GM21825 (cell line): ENCODE data around the gene UPK2.
A peak's percentile ranks its signal among the peaks of the same experiment; 100 is the strongest.

Source experiments
- ATAC-seq: cut with Tn5 transposase; IDR thresholded peaks from one replicate; pipeline ENCODE4 v1.9.1; 2021; ENCODE audit warnings: mild to moderate bottlenecking, moderate library complexity; ENCODE audit not compliant: unreplicated experiment

The UPK2 gene

DNA sequence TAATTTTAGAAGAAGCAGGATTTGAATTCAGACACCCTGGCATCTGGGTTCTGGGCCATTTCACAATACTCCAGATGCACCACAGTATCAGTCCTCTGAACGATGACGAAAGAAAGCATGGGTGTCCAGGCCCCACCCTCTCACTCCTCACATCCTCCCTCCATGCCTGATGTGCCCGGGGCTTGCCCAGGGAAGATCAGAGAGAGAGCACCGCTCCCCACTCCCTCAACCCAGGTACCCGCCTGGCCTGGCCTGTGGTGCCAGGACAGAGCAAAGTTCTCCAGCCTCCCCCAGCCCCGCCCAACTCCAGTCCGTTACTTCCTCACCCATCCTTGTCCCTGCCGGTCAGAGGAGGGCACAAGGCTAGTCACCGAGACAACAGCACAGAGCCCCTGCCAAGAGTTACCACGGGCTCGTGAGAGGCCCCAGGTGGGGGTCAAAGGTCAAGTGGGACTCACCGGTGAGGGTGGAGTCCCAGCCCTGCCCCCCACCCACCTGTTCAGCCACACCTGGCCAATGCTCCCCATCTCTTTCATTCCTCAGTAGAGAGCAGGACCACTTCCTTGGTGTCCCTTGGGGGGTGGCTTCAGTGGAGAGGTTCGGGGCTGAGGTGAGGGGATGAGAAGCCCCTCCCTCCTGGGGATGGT lies 38.5 kb upstream of the UPK2 start:
- ATAC-seq: no peak

GRCh38 chr11:118918128-118918685 lies 37.9 kb upstream of the UPK2 start:
- ATAC-seq: no peak

DNA sequence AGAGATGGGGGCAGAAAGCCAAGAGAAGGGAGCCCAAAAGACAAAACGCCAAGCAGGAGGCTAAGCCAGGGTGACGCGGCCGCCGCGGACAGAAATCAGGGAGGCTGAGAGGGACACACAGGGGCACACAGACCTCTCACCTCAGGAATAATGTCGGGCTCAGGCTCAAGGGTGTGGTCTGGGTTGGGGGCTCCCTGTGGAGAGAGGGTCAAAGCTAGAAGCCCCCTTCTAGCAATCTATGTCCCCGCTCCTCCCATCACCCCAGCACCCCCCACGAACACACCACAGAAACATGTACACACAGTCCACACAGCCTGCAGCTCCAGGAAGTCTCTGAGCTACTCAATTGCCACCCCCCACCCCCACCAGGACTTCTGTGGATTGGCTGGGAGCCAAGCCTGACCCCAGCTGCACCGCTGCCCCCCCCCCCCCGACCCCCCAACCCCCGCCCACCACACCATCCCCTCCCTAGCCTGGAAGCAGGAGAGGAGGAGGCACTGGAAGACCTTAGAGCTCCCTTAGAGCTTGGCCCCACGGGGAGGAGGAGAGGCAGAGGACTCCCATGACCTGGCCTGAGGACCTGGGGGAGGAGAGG lies 37.3 kb upstream of the UPK2 start:
- no peak for ATAC-seq

- no peak for ATAC-seq
These were observed 34.8 kb upstream of the UPK2 start for GRCh38 chr11:118921121-118921928.

- no peak for ATAC-seq
These were observed 34.0 kb upstream of the UPK2 start for GRCh38 chr11:118921929-118922744.

- no peak for ATAC-seq
These were observed 33.1 kb upstream of the UPK2 start for GRCh38 chr11:118922745-118923627.

GRCh38 chr11:118923721-118924587 lies 32.1 kb upstream of the UPK2 start:
- ATAC-seq: no peak

DNA sequence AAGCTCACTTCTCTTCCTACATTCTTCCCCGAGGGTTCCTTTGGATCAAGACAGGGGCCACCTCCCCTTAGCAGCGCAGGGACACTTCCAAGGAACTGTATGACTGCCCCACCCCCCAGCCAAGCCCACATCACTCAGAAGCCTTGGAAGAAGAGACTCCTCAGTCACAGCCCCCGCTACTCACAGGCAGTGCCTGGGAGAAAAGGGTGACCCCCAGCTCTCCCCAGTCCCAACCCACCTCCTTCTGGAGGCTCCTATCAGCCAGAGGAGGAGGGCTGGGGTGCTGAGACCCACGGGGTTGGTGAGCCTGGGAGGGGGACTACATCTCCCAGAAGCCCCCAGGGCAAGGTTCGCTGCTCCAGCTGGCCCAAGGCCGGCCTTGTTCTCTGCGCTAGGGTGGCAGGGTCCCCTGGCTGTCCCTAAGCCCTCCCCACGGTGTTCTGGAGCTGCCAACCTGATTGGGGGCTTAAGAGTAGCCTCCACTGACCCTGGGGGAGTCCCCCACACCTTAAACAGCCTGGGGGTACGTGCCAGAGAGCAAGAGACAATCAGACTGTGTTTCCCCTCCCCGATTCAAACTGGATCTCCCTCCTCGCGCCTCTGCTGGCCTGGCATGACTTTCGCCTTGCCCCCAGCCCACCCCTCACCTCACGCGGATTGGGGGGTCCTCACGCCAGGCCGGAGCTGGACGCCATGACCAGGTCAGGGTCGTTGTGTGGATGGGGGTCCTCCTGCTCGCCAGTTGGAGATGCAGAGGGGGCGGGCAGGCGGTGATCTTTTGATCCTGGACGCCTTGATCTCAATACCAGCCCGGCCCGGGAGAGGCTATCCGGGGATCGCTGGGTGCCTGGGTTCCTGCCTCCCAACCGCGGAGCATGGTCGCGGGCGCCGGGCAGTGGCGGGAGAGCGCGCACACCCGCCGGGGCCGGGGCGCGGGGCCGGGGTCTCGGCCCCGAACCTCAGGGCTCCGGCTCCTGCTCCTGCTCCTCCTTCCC lies 31.2 kb upstream of the UPK2 start:
- ATAC-seq: no peak

DNA sequence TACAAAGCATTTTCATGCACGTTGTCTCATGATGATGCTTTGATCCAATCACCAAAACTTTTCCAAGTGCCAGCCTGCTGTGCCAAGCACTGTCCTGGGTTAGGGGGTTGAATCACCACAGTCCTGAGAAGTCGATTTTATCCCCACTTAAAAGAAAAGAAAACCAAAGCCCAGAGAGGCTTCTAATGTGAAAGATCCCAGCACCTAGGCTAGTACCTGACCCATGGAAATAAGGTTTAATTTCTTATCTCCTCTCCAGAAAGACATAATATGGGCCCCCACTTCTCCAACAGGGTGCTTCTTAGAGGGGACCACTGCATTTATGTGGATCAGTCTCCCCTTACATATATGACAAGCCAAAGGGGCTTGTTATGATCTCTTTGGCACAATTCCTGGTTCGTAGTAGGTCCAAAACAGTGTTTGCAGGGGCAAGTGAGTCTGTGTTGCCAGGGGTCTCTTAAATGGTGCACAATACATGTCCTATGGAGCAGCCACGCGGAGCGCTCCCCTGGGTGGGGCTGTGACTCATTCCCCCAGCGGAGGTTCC lies 28.5 kb upstream of the UPK2 start:
- no peak for ATAC-seq

DNA sequence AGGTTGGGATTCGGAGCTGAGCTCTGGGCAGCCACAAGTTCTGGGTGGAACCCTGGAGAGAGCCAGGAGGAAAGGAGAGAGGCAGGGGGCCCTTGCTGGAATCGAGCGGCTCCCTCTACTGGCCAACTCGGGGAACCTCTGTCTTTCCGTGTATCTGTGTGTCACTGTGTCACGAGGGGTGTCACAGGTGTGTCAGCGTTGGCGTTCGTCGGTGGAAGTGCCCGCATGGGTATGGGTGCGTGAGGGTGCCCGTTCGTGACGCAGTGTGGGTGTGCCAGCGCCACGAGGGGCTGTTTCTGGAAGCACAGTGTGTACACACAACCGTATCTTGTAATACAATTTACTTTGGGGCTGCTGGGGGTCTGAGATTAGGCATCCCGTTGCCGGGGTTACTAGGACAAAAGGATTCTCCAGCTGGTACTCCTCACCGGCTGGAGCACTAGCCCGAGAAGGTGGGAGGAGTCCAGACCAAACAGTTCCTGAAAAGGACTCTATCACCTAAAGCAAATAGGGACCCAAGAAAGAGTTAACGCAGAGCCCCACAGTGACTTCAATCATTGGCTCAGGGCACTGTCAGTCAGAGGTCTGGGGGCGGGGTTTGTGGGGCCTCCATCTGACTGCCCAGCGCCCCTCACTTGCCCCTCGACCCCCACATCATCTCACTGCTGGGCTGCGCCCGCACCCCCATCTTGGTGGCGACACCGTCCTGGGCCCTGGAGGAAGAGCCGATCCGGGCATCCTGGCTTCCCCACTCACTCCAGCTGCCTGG lies 27.8 kb upstream of the UPK2 start:
- peak; percentile 38 for ATAC-seq

DNA sequence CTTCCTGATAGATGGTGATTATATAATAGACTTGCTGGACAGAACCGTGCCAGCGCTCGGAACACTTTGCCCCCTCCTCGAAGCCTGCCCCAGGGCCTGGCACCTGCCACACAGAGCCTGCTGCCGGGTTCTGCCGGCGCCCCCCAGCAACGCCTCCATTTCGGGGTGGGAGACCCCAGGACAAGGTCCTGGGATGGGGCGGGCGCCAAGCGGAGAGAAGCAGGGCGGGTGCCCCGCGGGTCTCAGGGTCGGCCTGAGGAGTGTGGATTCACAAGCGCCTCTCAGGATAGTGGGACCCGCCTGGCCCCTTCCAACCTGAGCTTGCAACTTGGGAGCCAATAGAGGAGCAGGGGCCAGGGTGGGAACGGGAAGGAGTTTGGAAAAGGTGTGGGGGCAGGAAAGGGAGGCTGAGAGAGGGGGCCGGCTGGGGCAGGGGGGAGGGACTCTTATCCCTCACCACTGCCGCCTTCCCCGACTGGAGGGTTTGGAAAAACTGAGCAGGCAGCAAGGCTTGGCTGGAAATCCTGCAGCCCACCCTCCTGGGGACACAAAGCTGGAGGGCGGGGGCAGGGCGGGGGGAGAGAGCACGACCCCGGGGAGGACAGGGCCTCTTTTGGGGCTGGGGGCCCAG lies 27.1 kb upstream of the UPK2 start:
- ATAC-seq: no peak

DNA sequence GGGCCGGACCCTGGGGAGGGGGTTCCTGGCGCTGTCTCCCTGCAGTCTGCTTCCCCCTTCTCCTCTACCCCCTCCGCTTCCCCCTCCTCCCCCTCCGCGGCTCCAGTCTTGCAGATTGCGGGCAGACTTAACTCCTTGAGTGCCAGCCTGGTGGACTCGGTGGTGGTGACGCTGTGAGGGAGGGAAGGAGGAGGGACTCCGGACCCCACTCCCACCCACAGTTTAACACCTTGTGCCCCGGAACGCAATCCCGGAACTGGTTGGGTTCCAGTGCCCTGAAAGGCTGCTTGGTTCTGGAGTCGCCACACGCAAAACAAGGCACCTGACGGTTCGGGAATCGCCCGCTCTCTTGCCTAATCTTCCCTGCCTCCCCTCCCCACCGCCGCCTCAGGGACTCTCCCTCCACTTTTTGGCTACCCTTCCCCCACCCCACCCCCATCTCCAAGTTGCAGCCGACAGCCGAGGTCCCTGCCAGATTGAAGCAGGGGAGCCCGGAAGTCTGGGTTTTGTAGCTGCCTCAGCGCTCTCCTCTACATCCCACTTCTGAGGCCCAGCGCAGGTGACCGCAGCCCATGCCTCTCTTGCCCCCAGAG lies 26.5 kb upstream of the UPK2 start:
- ATAC-seq: no peak

DNA sequence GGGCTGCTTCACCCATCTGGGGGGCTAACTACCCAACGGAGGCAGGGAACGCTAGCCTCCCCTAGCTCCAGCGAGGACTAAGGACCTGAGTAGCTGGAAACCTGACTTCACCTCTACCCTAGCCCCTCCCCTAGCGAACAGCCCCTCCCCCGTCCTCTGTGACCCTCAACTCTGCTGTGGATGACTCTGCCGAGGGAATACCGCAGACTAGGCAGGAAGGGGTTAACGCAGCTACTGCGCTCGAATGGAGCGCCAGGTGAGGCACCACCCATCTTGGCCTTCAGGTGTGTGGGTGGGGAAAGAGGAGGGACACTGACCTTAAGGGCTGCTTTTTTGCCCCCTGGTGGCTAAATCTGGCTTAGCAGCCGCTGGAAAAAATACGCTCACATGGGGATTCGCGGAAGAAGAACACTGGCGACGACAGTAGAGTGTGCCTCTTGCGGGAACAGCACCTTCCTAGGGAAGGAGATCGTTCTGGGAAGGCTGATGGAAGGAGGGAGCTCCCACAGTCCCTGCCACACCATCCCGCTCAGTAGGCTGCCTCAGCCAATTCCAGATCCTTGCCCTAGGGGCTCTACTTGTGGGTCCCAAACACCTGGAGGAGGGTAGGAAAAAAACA lies 25.9 kb upstream of the UPK2 start:
- ATAC-seq: no peak

GRCh38 chr11:118931571-118931970 lies 24.5 kb upstream of the UPK2 start:
- no peak for ATAC-seq

- no peak for ATAC-seq
These were observed 22.6 kb upstream of the UPK2 start for GRCh38 chr11:118933486-118933885.

DNA sequence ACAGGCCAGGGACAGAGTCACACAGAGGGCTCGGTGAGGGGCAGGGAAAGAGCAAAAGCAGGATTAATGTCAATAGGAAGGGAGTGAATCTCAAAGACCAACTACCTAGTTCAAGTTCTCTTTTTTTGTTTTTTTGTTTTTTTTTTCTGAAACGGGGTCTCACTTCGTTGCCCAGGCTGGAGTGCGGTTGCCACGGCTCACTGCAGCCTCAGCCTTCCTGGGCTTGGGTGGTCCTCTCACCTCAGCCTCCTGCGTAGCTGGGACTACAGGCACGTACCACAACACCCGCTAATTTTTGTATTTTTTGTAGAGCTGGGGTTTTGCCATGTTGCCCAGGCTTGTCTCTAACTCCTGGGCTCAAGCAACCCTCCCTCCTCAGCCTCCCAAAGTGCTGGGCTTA lies 20.7 kb upstream of the UPK2 start:
- no peak for ATAC-seq
